ENCODE measurements around the gene ZBTB20.

Gene ZBTB20

DNA sequence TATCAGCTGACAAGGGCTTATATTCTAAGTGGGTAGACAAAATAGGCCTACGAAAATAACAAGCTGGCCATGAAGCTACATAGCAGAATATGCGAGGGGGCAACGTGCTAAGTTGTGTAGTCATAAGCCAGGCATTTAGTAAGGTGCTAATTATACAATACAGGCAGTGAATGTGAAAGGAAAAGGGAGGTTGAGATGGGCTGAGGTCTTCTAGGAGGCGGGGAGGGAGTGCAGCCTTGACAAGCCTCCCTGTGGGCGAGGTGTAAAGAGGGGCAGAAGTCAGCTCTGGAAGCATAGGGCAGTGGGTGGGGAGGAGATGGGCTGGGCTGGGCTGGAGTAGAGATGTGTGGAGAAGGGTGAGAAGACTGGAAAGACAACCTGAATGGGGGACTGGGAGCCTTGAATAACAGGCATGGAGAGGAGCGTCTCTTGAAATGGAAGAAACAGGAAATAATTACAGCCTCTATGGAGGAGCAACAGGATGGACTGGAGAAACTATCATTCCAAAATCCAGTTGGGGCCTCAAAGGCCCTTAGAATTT lies 852.1 kb downstream of the ZBTB20 start:
- 0 out of 2 replicates have a peak, but pooled peaks cover 4% of the 10 kb centered on the region for H3K4me1 ChIP-seq (ENCODE audit: control insufficient read depth, insufficient read depth, low read length)
- H3K36me3 ChIP-seq (ENCODE audit: control insufficient read depth, insufficient read depth, low read length): no peaks in the 10 kb centered on the region
- H3K27me3 ChIP-seq (ENCODE audit: control insufficient read depth, insufficient read depth, low read length): no peaks in the 10 kb centered on the region
- H3K4me3 ChIP-seq (ENCODE audit: low read length): no peak overlapping the region
- no CpG with 5 or more reads among the region's 6 CpGs for WGBS (ENCODE audit: insufficient coverage, insufficient read length)
- H3K9me3 ChIP-seq (ENCODE audit: control insufficient read depth, insufficient read depth, low read length): no peaks in the 10 kb centered on the region
- H3K27ac ChIP-seq (ENCODE audit: low read length): no peak overlapping the region
- DNase-seq (ENCODE audit: low read depth, low spot score): no peak

DNA sequence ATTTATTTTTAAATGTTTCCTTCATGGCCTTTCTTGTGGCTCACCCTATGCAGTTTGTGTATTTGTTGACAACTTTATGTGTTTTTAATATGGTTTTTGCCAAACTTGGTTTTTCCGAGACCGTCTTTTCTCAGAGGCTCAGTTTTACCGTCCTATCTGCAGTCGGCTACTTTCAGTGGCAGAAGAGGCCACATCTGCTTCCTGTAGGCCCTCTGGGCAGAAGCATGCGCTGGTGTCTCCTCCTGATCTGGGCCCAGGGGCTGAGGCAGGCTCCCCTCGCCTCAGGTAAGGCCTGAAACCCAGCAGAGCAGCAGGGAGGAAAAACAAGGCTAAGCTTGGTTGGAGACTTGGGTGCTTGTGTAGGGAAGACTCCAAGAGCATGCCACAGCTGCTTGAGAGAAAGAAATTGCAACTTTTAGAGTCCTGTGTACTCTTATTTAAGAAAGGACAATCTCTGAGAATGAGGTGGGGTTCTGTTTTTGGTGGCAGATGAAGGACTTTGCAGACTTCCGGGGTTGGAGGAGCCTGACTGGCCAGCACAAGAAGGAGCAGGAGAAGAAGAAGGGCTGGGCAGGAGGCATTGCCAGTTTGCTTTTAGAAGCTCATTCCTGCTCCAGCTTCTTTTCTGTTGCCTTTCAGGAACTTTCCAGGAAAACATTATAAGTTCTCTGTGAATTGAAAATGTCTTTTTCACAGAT lies 853.1 kb downstream of the ZBTB20 start, which contains the start of gene TIGIT:
TSS of gene TIGIT (plus strand) at position 191 of the 698 bp plus-strand sequence. CDS start at position 225, 34 bp downstream.
- Histone ChIP-seq H3K36me3 (ENCODE audit: control insufficient read depth, insufficient read depth, low read length) (no peaks in the 10 kb centered on the region), H3K27me3 (ENCODE audit: control insufficient read depth, insufficient read depth, low read length) (no peaks in the 10 kb centered on the region), H3K4me1 (ENCODE audit: control insufficient read depth, insufficient read depth, low read length) (0 out of 2 replicates have a peak, but pooled peaks cover 4% of the 10 kb centered on the region), H3K9me3 (ENCODE audit: control insufficient read depth, insufficient read depth, low read length) (no peaks in the 10 kb centered on the region), H3K27ac (ENCODE audit: low read length) (no peak within 1 kb of the TSS), H3K4me3 (ENCODE audit: low read length) (no peak within 1 kb of the TSS)
- no peak for DNase-seq (ENCODE audit: low read depth, low spot score)
- no CpG with 5 or more reads among the region's 7 CpGs for WGBS (ENCODE audit: insufficient coverage, insufficient read length)

DNA sequence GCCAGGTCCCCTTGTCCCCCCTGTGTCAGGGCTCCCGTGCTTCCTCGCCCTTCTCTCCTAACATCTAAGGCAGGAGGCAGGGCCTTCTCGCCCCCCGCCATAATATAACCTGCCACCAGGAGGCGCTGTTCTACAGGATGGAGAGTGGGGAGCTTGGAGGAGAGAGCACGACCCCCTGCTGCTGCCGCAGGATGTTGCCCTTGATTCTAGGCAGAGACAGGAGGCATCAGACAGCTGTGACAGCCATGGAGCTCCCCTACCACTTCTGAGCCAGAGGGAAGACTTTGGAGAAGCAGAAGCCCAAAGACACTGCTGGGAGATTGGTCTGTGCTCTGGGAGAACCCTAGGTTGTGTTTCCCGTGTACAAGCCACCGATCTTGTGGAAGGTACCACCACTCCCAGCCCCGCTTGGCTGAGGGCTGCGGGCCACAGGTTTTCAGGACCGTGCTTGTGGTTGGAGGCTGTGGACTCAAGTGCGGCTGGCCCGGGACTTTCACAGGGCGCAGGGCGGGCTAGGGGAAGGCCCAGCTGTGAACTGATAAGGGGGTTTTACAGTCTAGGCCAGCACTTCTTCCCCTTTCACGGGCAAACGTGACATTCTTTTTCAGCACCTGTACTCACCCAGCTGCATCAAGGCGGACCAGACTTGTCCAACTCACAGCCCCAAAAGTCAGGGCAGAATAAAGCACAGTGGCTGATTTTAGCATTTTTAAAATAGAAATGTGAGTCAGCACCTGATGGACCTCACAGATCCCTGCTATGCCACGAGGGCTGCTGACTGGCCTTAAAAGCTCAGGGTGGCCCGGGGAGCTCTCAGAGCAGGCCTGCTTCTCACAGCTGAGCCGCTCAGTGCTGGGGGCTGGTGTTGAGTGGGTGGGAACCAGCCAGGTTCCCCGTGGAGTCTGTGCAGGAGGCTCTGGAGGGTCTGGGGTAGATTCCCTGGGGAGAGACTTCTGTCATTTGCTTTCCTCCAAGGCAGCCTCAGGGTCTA lies 855.9 kb downstream of the ZBTB20 start:
- H3K4me1 ChIP-seq (ENCODE audit: control insufficient read depth, insufficient read depth, low read length): 0 out of 2 replicates have a peak, but pooled peaks cover 4% of the 10 kb centered on the region
- DNase-seq (ENCODE audit: low read depth, low spot score): peak; percentile 91
- H3K36me3 ChIP-seq (ENCODE audit: control insufficient read depth, insufficient read depth, low read length): no peaks in the 10 kb centered on the region
- H3K9me3 ChIP-seq (ENCODE audit: control insufficient read depth, insufficient read depth, low read length): no peaks in the 10 kb centered on the region
- no peaks in the 10 kb centered on the region for H3K27me3 ChIP-seq (ENCODE audit: control insufficient read depth, insufficient read depth, low read length)
- WGBS (ENCODE audit: insufficient coverage, insufficient read length): no CpG with 5 or more reads among the region's 23 CpGs
- H3K27ac ChIP-seq (ENCODE audit: low read length): no peak overlapping the region
- no peak overlapping the region for H3K4me3 ChIP-seq (ENCODE audit: low read length)

DNA sequence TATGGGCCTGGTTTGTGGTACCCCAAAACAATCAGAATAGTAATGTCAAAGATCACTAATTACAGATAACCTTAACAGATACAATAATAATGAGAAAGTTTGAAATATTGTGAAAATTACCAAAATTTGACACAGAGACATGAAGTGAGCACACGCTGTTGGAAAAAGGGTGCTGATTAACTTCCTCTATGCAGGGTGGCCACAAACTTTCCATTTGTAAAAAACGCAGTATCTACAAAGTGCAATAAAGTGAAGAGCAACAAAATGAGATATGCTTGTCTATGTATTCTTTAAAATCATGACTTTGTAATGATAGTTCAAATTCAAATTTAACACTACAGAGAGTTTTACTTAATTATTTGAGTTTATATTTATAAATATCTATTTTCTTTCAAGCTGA lies 860.8 kb downstream of the ZBTB20 start:
- no peaks in the 10 kb centered on the region for H3K9me3 ChIP-seq (ENCODE audit: control insufficient read depth, insufficient read depth, low read length)
- H3K27ac ChIP-seq (ENCODE audit: low read length): no peak overlapping the region
- no peak overlapping the region for H3K4me3 ChIP-seq (ENCODE audit: low read length)
- 0 out of 2 replicates have a peak, but pooled peaks cover 3% of the 10 kb centered on the region for H3K4me1 ChIP-seq (ENCODE audit: control insufficient read depth, insufficient read depth, low read length)
- no peaks in the 10 kb centered on the region for H3K27me3 ChIP-seq (ENCODE audit: control insufficient read depth, insufficient read depth, low read length)
- no CpG with 5 or more reads among the region's 2 CpGs for WGBS (ENCODE audit: insufficient coverage, insufficient read length)
- DNase-seq (ENCODE audit: low read depth, low spot score): no peak
- H3K36me3 ChIP-seq (ENCODE audit: control insufficient read depth, insufficient read depth, low read length): no peaks in the 10 kb centered on the region

DNA sequence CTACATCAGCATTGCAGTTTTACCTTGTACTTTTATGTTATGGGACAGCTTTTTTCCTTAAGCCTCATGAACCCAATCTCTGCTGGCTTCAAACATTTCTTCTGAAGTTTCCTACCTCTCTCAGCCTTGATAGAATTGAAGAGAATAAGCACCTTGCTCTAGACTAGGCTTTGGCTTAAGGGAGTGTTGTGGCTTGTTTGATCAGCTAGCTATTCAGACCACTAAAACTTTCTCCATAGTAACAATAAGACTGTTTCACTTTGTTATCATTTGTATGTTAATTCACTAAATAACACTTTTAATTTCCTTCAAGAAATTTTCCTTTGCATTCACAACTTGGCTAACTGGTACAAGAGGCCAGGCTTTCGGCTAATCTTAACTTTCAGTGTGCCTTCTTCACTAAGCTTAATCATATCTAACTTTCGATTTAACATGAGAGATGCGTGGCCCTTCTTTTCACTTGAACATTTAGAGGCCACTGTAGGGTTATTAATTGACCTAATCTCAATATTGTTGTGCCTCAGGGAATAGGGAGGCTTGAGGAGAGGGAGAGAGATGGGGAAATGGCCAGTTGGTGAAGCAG lies 861.3 kb downstream of the ZBTB20 start:
- no peaks in the 10 kb centered on the region for H3K27me3 ChIP-seq (ENCODE audit: control insufficient read depth, insufficient read depth, low read length)
- H3K36me3 ChIP-seq (ENCODE audit: control insufficient read depth, insufficient read depth, low read length): no peaks in the 10 kb centered on the region
- no CpG with 5 or more reads among the region's 3 CpGs for WGBS (ENCODE audit: insufficient coverage, insufficient read length)
- no peaks in the 10 kb centered on the region for H3K9me3 ChIP-seq (ENCODE audit: control insufficient read depth, insufficient read depth, low read length)
- no peaks in the 10 kb centered on the region for H3K4me1 ChIP-seq (ENCODE audit: control insufficient read depth, insufficient read depth, low read length)
- H3K4me3 ChIP-seq (ENCODE audit: low read length): no peak overlapping the region
- DNase-seq (ENCODE audit: low read depth, low spot score): no peak
- H3K27ac ChIP-seq (ENCODE audit: low read length): no peak overlapping the region

DNA sequence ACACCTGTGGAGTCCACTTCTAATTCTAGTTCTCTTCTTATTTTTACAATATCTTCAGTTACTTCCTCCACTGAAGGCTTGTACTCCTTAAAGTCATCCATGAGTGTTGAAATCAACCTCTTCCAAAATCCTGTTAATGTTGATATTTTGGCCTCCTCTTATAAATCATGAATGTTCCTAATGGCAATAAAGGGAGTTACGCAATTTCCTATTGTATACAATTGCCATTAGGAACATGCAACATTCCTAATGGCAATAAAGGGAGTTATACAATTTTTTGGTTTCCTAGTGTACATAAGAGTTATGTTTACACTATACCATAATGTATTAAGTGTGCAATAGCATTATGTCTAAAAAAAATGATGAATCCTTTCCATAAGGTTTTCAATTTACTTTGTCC lies 862.4 kb downstream of the ZBTB20 start:
- Histone ChIP-seq H3K4me3 (ENCODE audit: low read length) (no peak overlapping the region), H3K4me1 (ENCODE audit: control insufficient read depth, insufficient read depth, low read length) (no peaks in the 10 kb centered on the region), H3K36me3 (ENCODE audit: control insufficient read depth, insufficient read depth, low read length) (no peaks in the 10 kb centered on the region), H3K9me3 (ENCODE audit: control insufficient read depth, insufficient read depth, low read length) (no peaks in the 10 kb centered on the region), H3K27ac (ENCODE audit: low read length) (no peak overlapping the region), H3K27me3 (ENCODE audit: control insufficient read depth, insufficient read depth, low read length) (no peaks in the 10 kb centered on the region)
- DNase-seq (ENCODE audit: low read depth, low spot score): no peak
- no CpG with 5 or more reads among the region's 1 CpG for WGBS (ENCODE audit: insufficient coverage, insufficient read length)
